Spleen (tissue), 11 donors: ENCODE data around the gene SOWAHD. TPM values are rescaled to one million over a fixed set of nuclear protein-coding genes. Genes with fewer than 3 reads are reported as not detected.

Experiments
- DNase-seq: peaks from one replicate; pipeline ENCODE4 v3.0.0-alpha.2; 2020
- H3K27ac ChIP-seq, 8 donors: fragments of 200-600 bp; sonication (generic) in 7 of 8; 1 replicate in 4 of 8; 2 replicates in 4 of 8; pipeline versions ENCODE4 v1.5.0 to v1.8.0; 2016 to 2021; ENCODE audit warnings: inconsistent platforms in 4 of 8, mild to moderate bottlenecking in 4 of 8, moderate library complexity in 1 of 8
- H3K27me3 ChIP-seq, 7 donors: fragments of 200-600 bp; sonication (generic) in 6 of 7; replicated peaks in 1 of 7; 1 replicate in 4 of 7; 2 replicates in 3 of 7; pipeline versions ENCODE4 v1.5.0 to v1.8.0; 2016 to 2021; ENCODE audit warnings: inconsistent platforms in 3 of 7, mild to moderate bottlenecking in 1 of 7
- H3K36me3 ChIP-seq, 6 donors: fragments of 200-600 bp; sonication (generic) in 5 of 6; 1 replicate in 4 of 6; 2 replicates in 2 of 6; pipeline versions ENCODE4 v1.5.0 to v1.8.0; 2016 to 2021; ENCODE audit warnings: inconsistent platforms in 2 of 6
- H3K4me1 ChIP-seq, 6 donors: fragments of 200-600 bp; sonication (generic) in 5 of 6; 1 replicate in 3 of 6; 2 replicates in 3 of 6; pipeline versions ENCODE4 v1.5.0 to v1.8.0; 2016 to 2021; ENCODE audit warnings: inconsistent platforms in 3 of 6
- H3K4me3 ChIP-seq, 8 donors: fragments of 200-600 bp; sonication (generic) in 7 of 8; 1 replicate in 4 of 8; 2 replicates in 4 of 8; pipeline versions ENCODE4 v1.5.0 to v1.8.0; 2016 to 2021; ENCODE audit warnings: inconsistent platforms in 4 of 8, mild to moderate bottlenecking in 4 of 8, moderate library complexity in 2 of 8
- H3K9me3 ChIP-seq, 8 donors: fragments of 200-600 bp; sonication (generic) in 7 of 8; 1 replicate in 4 of 8; 2 replicates in 4 of 8; pipeline versions ENCODE4 v1.5.0 to v1.8.0; 2016 to 2021; ENCODE audit warnings: inconsistent platforms in 4 of 8
- CTCF ChIP-seq, 11 experiments: fragments of 200-600 bp in 7 of 11; fragments of 450-650 bp in 4 of 11; sonication (generic) in 4 of 11; IDR thresholded peaks in 8 of 11; conservative IDR thresholded peaks in 3 of 11; 1 replicate in 7 of 11; 2 replicates in 4 of 11; pipeline versions ENCODE4 v1.4.0 to v1.8.0; 2016 to 2021; ENCODE audit warnings: antibody characterized with exemption in 11 of 11, inconsistent platforms in 4 of 11, mild to moderate bottlenecking in 1 of 11
- POLR2A ChIP-seq, 3 donors: fragments of 450-650 bp; IDR thresholded peaks; one replicate each; pipeline ENCODE4 v1.5.1; 2017; ENCODE audit warnings: antibody characterized with exemption in 3 of 3, mild to moderate bottlenecking in 1 of 3
- POLR2AphosphoS5 ChIP-seq, 3 donors: sonication (generic); formaldehyde crosslinking; IDR thresholded peaks; one replicate each; pipeline ENCODE4 v1.5.1; 2017; ENCODE audit warnings: antibody characterized with exemption in 3 of 3
- WGBS, 5 donors: extraction: QIAGEN DNeasy Blood & Tissue Kit in 3 of 5; methylation state at CpG; one replicate each; pipeline versions ENCODE4 v1.1.5 to v1.1.7; 2013 to 2018; 5-methylcytosine and 5-hydroxymethylcytosine counted together
- intact Hi-C: fragments of 100-400 bp; cut with DNase I; formaldehyde crosslinking; loops from one replicate; pipeline ENCODE4 v1.15.0; 2023; ENCODE audit warnings: low total_unique reads
- polyA plus RNA-seq, 3 donors: library from polyadenylated mRNA; stranded (reverse); fragments of 200-250 nt; gene quantifications; one replicate each; pipeline ENCODE4 v1.2.1, GENCODE V29; 2013
- total RNA-seq, 7 donors: library from RNA; depleted of rRNA in 3 of 7; stranded (reverse); fragments of >200 nt in 3 of 7; fragmentation: NEBNext Ultra II Directional in 4 of 7; extraction: Animal tissue kit (Norgen Biotek cat#: 25700) in 4 of 7; gene quantifications; one replicate each; pipeline versions ENCODE4 v1.1.0 to v1.2.1, GENCODE V29; 2016 to 2021
- donor health status: healthy with polysubstance abuse.
- donor health status: DM: no; HTN: no; CAD: no; lungs with moderate emphysema.
- donor health status: DM: no; HTN: no; CAD: no.
- donor health status: Bipolar disorder and iron deficiency.
- donor health status: healthy.
- donor health status: DM: no; HTN: no; CAD: no.
- donor health status: DM: yes; HTN: yes; CAD: no.

Gene SOWAHD
- total and polyA plus RNA-seq, 10 donors = 5.0 to 26.2 (median 8.7) TPM

DNA sequence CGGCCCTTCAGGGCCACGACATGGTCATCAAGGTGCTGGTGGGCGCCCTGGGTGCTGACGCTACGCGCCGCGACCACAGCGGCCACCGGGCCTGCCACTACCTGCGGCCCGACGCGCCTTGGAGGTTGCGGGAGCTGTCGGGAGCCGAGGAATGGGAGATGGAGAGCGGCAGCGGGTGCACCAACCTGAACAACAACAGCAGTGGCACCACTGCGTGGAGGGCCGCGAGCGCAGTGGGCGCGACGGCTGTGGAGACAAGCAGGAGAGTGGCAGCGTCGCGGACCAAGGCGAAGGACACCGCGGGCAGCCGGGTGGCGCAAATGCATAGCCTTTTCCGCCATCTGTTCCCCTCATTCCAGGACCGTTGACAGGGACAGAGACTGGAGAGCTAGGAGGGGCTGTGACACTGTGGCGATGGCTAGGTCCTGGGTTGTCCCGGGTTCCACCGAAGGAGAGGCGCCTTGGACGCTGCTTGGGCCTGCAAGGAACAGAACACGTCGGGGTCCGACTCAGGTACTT is 919 bp downstream of the SOWAHD start:
- Histone ChIP-seq H3K9me3 (no peaks in the 10 kb centered on the region), H3K4me3 (peak overlapping the region; percentile 38 to 81 (median 58)), H3K27me3 (peaks cover 0 to 6% (median 0%) of the 10 kb centered on the region in 7 donors), H3K4me1 (peaks cover 15 to 93% (median 46%) of the 10 kb centered on the region in 6 donors), H3K27ac (peak overlapping the region; percentile 42 to 91 (median 82)), H3K36me3 (no peaks in the 10 kb centered on the region)
- peak; percentile 83 for DNase-seq
- intact Hi-C loops = no loop called here
- no peak for TF ChIP-seq POLR2A (IDR thresholded peaks at IDR 0.05)
- TF ChIP-seq CTCF (IDR thresholded peaks at IDR 0.05 in 8 of 11, conservative IDR thresholded peaks at IDR 0.05 in 3 of 11) = no peak
- TF ChIP-seq POLR2AphosphoS5 (IDR thresholded peaks at IDR 0.05) = no peak
- 41 to 61% (median 54%) methylated on average over 30 to 44 of the region's 44 CpGs; no CpG with 5 or more reads in 1 of the 5 donors for WGBS, 5 donors

DNA sequence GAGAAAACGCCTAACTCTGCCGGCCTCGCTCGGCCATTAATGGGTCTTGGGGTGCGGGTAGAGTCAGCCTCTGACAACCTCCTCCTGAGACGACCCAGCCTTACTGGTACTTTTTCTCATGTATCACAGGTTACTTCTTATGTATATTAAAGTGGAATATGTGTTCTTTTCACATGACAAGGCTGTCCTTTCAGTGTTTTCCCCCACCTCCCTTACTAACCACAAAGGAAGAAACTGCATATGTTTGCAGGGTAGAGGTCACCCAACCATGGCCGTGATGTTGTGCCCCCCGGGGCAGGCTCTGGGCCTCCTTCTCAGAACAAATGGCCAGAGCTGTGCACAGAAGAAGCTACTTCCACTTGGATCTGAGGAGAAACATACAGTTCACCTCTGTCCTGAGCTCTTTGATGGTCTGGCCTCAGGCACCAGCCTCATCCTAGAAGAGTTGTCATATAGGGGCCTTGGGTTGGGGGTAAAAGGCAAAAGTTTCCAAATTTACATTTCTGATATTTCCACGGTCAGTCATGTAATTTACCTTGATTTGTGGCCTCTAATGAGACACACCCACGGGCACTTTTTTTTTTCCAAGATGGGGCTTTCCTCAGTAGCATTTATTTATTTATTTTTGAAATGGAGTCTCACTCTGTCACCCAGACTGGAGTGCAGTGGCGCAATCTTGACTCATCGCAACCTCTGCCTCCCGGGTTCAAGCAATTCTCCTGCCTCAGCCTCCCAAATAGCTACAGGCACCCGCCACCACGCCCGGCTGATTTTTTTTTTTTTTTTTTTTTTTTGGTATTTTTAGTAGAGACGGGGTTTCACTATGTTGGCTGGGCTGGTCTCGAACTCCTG is 1.9 kb downstream of the SOWAHD start:
- Histone ChIP-seq H3K27me3 (peaks cover 0 to 6% (median 0%) of the 10 kb centered on the region in 7 donors), H3K4me3 (peak overlapping the region in 7 of 8 donors; percentile 48 to 81 (median 61)), H3K9me3 (no peaks in the 10 kb centered on the region), H3K4me1 (peaks cover 15 to 91% (median 40%) of the 10 kb centered on the region in 6 donors), H3K27ac (peak overlapping the region in 7 of 8 donors; percentile 77 to 91 (median 86)), H3K36me3 (no peaks in the 10 kb centered on the region)
- peak; percentile 82 for DNase-seq
- intact Hi-C loops = no loop called here
- WGBS, 5 donors = 48 to 73% (median 64%) methylated on average over 11 to 18 of the region's 18 CpGs
- TF ChIP-seq CTCF (IDR thresholded peaks at IDR 0.05 in 8 of 11, conservative IDR thresholded peaks at IDR 0.05 in 3 of 11) (no peak), POLR2AphosphoS5 (IDR thresholded peaks at IDR 0.05) (peak in 2 of 3 donors; percentile 32 to 52), POLR2A (IDR thresholded peaks at IDR 0.05) (peak in 1 of 3 donors; percentile 24)

GRCh38 chrX:119762718-119763117 is 4.3 kb downstream of the SOWAHD start:
- Histone ChIP-seq H3K27me3 (peaks cover 0 to 6% (median 0%) of the 10 kb centered on the region in 7 donors), H3K36me3 (no peaks in the 10 kb centered on the region), H3K4me1 (peaks cover 2 to 79% (median 16%) of the 10 kb centered on the region in 6 donors), H3K4me3 (no peak overlapping the region), H3K9me3 (no peaks in the 10 kb centered on the region), H3K27ac (no peak overlapping the region)
- intact Hi-C loops = no loop called here
- no peak for TF ChIP-seq POLR2A (IDR thresholded peaks at IDR 0.05)
- TF ChIP-seq CTCF (IDR thresholded peaks at IDR 0.05 in 8 of 11, conservative IDR thresholded peaks at IDR 0.05 in 3 of 11) = no peak
- TF ChIP-seq POLR2AphosphoS5 (IDR thresholded peaks at IDR 0.05) = no peak
- whole genome bisulfite sequencing, 5 donors = 53 to 69% (median 58%) methylated on average over 2 to 3 of the region's 3 CpGs
- DNase-seq = peak; percentile 75

GRCh38 chrX:119763181-119763580 is 4.8 kb downstream of the SOWAHD start:
- H3K27me3 ChIP-seq = peaks cover 0 to 6% (median 0%) of the 10 kb centered on the region in 7 donors
- H3K4me3 ChIP-seq = no peak overlapping the region
- DNase-seq = no peak
- peaks cover 0 to 78% (median 13%) of the 10 kb centered on the region in 6 donors for H3K4me1 ChIP-seq
- no peaks in the 10 kb centered on the region for H3K36me3 ChIP-seq
- peak overlapping the region in 1 of 8 donors; percentile 33 for H3K27ac ChIP-seq
- intact Hi-C loops = no loop called here
- no peaks in the 10 kb centered on the region for H3K9me3 ChIP-seq
- WGBS, 5 donors = 64 to 80% (median 67%) methylated on average over 7 of the region's 7 CpGs
- TF ChIP-seq POLR2AphosphoS5 (IDR thresholded peaks at IDR 0.05) (no peak), CTCF (IDR thresholded peaks at IDR 0.05 in 8 of 11, conservative IDR thresholded peaks at IDR 0.05 in 3 of 11) (no peak), POLR2A (IDR thresholded peaks at IDR 0.05) (no peak)
